ENCODE measurements around the gene SEMA3G. TPM values are rescaled to one million over a fixed set of nuclear protein-coding genes. Genes with fewer than 3 reads are reported as not detected.

Gene SEMA3G
- total RNA-seq, 6 experiments from 2014 or later: 0.60 to 2.8 (median 0.80) TPM

- Histone ChIP-seq H3K36me3 (no peaks in the 10 kb centered on the region), H3K27ac (no peak overlapping the region), H3K9me3 (no peaks in the 10 kb centered on the region), H3K27me3 (no peaks in the 10 kb centered on the region), H3K4me3 (no peak overlapping the region), H3K4me1 (peaks cover 0 to 6% (median 2%) of the 10 kb centered on the region in 4 donors)
- ATAC-seq (no peak), DNase-seq (no peak)
- TF ChIP-seq POLR2A (IDR thresholded peaks at IDR 0.05) (no peak), CTCF (IDR thresholded peaks at IDR 0.05) (no peak)
- 88% methylated on average over 5 of the region's 8 CpGs for WGBS (ENCODE audit: insufficient coverage, low coverage, low lambda C conversion rate, missing lambda C conversion rate)
- intact Hi-C loops (cut with DNase I): no loop called here
These were observed 1.7 kb downstream of the SEMA3G start for GRCh38 chr3:52443268-52443610.

- H3K4me3 ChIP-seq: no peak overlapping the region
These were observed 2.3 kb downstream of the SEMA3G start for GRCh38 chr3:52442409-52443267.

GRCh38 chr3:52441772-52442332 is 3.1 kb downstream of the SEMA3G start:
- no peaks in the 10 kb centered on the region for H3K36me3 ChIP-seq
- peaks cover 0 to 6% (median 2%) of the 10 kb centered on the region in 4 donors for H3K4me1 ChIP-seq
- intact Hi-C loops (cut with DNase I): no loop called here
- H3K9me3 ChIP-seq: no peaks in the 10 kb centered on the region
- ATAC-seq: no peak
- H3K27ac ChIP-seq: no peak overlapping the region
- DNase-seq: no peak
- H3K4me3 ChIP-seq: no peak overlapping the region
- 67% methylated on average over 3 of the region's 18 CpGs for WGBS (ENCODE audit: insufficient coverage, low coverage, low lambda C conversion rate, missing lambda C conversion rate)
- TF ChIP-seq POLR2A (IDR thresholded peaks at IDR 0.05) (no peak), CTCF (IDR thresholded peaks at IDR 0.05) (no peak)
- no peaks in the 10 kb centered on the region for H3K27me3 ChIP-seq

More at GRCh38 chr3:52442409-52443267, 2.3 kb downstream of the SEMA3G start:
- Histone ChIP-seq H3K36me3 (no peaks in the 10 kb centered on the region), H3K4me1 (peaks cover 0 to 6% (median 2%) of the 10 kb centered on the region in 4 donors), H3K9me3 (no peaks in the 10 kb centered on the region), H3K27me3 (no peaks in the 10 kb centered on the region), H3K27ac (no peak overlapping the region)
- no peak for TF ChIP-seq POLR2A (IDR thresholded peaks at IDR 0.05)
- no peak for TF ChIP-seq CTCF (IDR thresholded peaks at IDR 0.05)
- WGBS (ENCODE audit: insufficient coverage, low coverage, low lambda C conversion rate, missing lambda C conversion rate): 37% methylated on average over 2 of the region's 16 CpGs
- ATAC-seq (no peak), DNase-seq (no peak)
- intact Hi-C loops (cut with DNase I): no loop called here

- WGBS (ENCODE audit: insufficient coverage, low coverage, low lambda C conversion rate, missing lambda C conversion rate): 86% methylated on average over 14 of the region's 23 CpGs
- Histone ChIP-seq H3K27ac (no peak overlapping the region), H3K9me3 (no peaks in the 10 kb centered on the region), H3K36me3 (no peaks in the 10 kb centered on the region), H3K4me1 (peaks cover 0 to 6% (median 2%) of the 10 kb centered on the region in 4 donors), H3K4me3 (no peak overlapping the region), H3K27me3 (no peaks in the 10 kb centered on the region)
- ATAC-seq (no peak), DNase-seq (no peak)
- intact Hi-C loops (cut with DNase I): no loop called here
- no peak for TF ChIP-seq CTCF (IDR thresholded peaks at IDR 0.05)
- TF ChIP-seq POLR2A (IDR thresholded peaks at IDR 0.05): no peak
These were observed 3.7 kb downstream of the SEMA3G start for GRCh38 chr3:52441091-52441771.

Measured in right lobe of liver (tissue), 6 donors.